ENCODE measurements around the gene PRSS12. TPM values are rescaled to one million over a fixed set of nuclear protein-coding genes. Genes with fewer than 3 reads are reported as not detected.

PRSS12 gene
- total RNA-seq, 1 experiment from 2014 or later = 0.25 TPM

- Mint-ChIP-seq H3K4me1 (ENCODE audit: low read depth, unreplicated experiment) (no peaks in the 10 kb centered on the region), H3K36me3 (ENCODE audit: insufficient read depth, unreplicated experiment) (no peaks in the 10 kb centered on the region), H3K9me3 (ENCODE audit: unreplicated experiment) (no peaks in the 10 kb centered on the region), H3K27me3 (ENCODE audit: insufficient read depth, unreplicated experiment) (peaks cover 2% of the 10 kb centered on the region), H3K27ac (ENCODE audit: unreplicated experiment) (no peak overlapping the region), H3K4me3 (ENCODE audit: unreplicated experiment) (no peak overlapping the region)
- ChIA-PET POLR2A (no interaction called here), CTCF (interaction anchor here (0.6 kb wide), 1 partner anchor 31 kb away, joined by 3 read pairs; no protein-coding TSS in a partner anchor)
- Histone ChIP-seq H3K4me3 (ENCODE audit: low read depth, low read length) (no peak overlapping the region), H3K9me3 (no peaks in the 10 kb centered on the region), H3K4me1 (no peaks in the 10 kb centered on the region), H3K27me3 (replicated peaks; ENCODE audit: control insufficient read depth, insufficient read depth, low read length) (no peaks in the 10 kb centered on the region), H3K36me3 (ENCODE audit: control insufficient read depth, insufficient read depth, low read length) (no peaks in the 10 kb centered on the region)
- intact Hi-C loops (cut with micrococcal nuclease; ENCODE audit: unreplicated experiment) = no loop called here
- no TSS peak for BruUV-seq (replicated peaks)
- TF ChIP-seq, protein P1, sequence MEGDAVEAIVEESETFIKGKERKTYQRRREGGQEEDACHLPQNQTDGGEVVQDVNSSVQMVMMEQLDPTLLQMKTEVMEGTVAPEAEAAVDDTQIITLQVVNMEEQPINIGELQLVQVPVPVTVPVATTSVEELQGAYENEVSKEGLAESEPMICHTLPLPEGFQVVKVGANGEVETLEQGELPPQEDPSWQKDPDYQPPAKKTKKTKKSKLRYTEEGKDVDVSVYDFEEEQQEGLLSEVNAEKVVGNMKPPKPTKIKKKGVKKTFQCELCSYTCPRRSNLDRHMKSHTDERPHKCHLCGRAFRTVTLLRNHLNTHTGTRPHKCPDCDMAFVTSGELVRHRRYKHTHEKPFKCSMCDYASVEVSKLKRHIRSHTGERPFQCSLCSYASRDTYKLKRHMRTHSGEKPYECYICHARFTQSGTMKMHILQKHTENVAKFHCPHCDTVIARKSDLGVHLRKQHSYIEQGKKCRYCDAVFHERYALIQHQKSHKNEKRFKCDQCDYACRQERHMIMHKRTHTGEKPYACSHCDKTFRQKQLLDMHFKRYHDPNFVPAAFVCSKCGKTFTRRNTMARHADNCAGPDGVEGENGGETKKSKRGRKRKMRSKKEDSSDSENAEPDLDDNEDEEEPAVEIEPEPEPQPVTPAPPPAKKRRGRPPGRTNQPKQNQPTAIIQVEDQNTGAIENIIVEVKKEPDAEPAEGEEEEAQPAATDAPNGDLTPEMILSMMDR (IDR thresholded peaks at IDR 0.05; ENCODE audit: insufficient read depth in 1 of 2, low read depth in 1 of 2, low read length in 1 of 2, severe bottlenecking in 1 of 2, unreplicated experiment in 1 of 2) = no peak
- no peak for DNase-seq
Observed at GRCh38 chr4:118372251-118372650, 19.4 kb upstream of the PRSS12 start.

GRCh38 chr4:118369231-118369630 lies 16.4 kb upstream of the PRSS12 start:
- intact Hi-C loops (cut with micrococcal nuclease; ENCODE audit: unreplicated experiment) = no loop called here
- Mint-ChIP-seq H3K9me3 (ENCODE audit: unreplicated experiment) (no peaks in the 10 kb centered on the region), H3K36me3 (ENCODE audit: insufficient read depth, unreplicated experiment) (no peaks in the 10 kb centered on the region), H3K4me1 (ENCODE audit: low read depth, unreplicated experiment) (no peaks in the 10 kb centered on the region), H3K27me3 (ENCODE audit: insufficient read depth, unreplicated experiment) (peaks cover 2% of the 10 kb centered on the region), H3K4me3 (ENCODE audit: unreplicated experiment) (no peak overlapping the region), H3K27ac (ENCODE audit: unreplicated experiment) (no peak overlapping the region)
- BruUV-seq (replicated peaks) = no TSS peak
- no peaks in the 10 kb centered on the region for H3K27me3 ChIP-seq (replicated peaks; ENCODE audit: control insufficient read depth, insufficient read depth, low read length)
- H3K9me3 ChIP-seq = no peaks in the 10 kb centered on the region
- no peaks in the 10 kb centered on the region for H3K4me1 ChIP-seq
- no peaks in the 10 kb centered on the region for H3K36me3 ChIP-seq (ENCODE audit: control insufficient read depth, insufficient read depth, low read length)
- CTCF ChIA-PET = no interaction called here
- no peak overlapping the region for H3K4me3 ChIP-seq (ENCODE audit: low read depth, low read length)
- POLR2A ChIA-PET = no interaction called here
- no peak for DNase-seq
- TF ChIP-seq, protein P1 (IDR thresholded peaks at IDR 0.05; ENCODE audit: insufficient read depth in 1 of 2, low read depth in 1 of 2, low read length in 1 of 2, severe bottlenecking in 1 of 2, unreplicated experiment in 1 of 2) = no peak

DNA sequence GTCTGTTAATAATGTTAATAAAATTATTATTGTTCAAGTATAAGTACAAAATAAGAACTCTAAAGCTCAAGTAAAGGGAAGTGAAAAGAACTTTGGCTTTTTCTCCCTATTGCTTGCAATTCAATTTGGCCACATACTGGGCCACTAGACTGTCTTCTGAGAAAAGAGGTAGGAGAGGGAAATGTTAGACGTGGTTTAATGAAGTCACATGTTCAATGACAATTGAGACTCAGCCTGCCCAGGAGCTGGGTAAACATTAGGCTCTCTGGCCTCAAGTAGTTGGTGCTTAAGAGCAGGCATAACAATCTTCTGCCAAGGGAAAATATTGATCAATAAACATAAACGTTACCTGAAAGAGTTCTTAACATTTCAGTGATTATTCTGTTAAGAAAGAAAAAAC lies 15.1 kb upstream of the PRSS12 start:
- Histone ChIP-seq H3K36me3 (ENCODE audit: control insufficient read depth, insufficient read depth, low read length) (no peaks in the 10 kb centered on the region), H3K9me3 (no peaks in the 10 kb centered on the region), H3K4me1 (no peaks in the 10 kb centered on the region), H3K4me3 (ENCODE audit: low read depth, low read length) (no peak overlapping the region), H3K27me3 (replicated peaks; ENCODE audit: control insufficient read depth, insufficient read depth, low read length) (no peaks in the 10 kb centered on the region)
- BruUV-seq (replicated peaks) = no TSS peak
- Mint-ChIP-seq H3K27ac (ENCODE audit: unreplicated experiment) (no peak overlapping the region), H3K27me3 (ENCODE audit: insufficient read depth, unreplicated experiment) (peaks cover 2% of the 10 kb centered on the region), H3K36me3 (ENCODE audit: insufficient read depth, unreplicated experiment) (no peaks in the 10 kb centered on the region), H3K4me3 (ENCODE audit: unreplicated experiment) (no peak overlapping the region), H3K9me3 (ENCODE audit: unreplicated experiment) (no peaks in the 10 kb centered on the region), H3K4me1 (ENCODE audit: low read depth, unreplicated experiment) (no peaks in the 10 kb centered on the region)
- ChIA-PET POLR2A (no interaction called here), CTCF (no interaction called here)
- TF ChIP-seq, protein P1 (IDR thresholded peaks at IDR 0.05; ENCODE audit: insufficient read depth in 1 of 2, low read depth in 1 of 2, low read length in 1 of 2, severe bottlenecking in 1 of 2, unreplicated experiment in 1 of 2) = no peak
- DNase-seq = no peak
- intact Hi-C loops (cut with micrococcal nuclease; ENCODE audit: unreplicated experiment) = no loop called here
